DND-41 (cell line): ENCODE results near the gene PHACTR1.

Experiments used
- EZH2 ChIP-seq: IDR thresholded peaks from 3 replicates; pipeline ENCODE4 v1.6.1; 2012; ENCODE audit warnings: borderline replicate concordance, low read depth, mild to moderate bottlenecking, moderate library complexity, low read length, inconsistent platforms; ENCODE audit not compliant: severe bottlenecking
- TF ChIP-seq, protein P1 (sequence below): IDR thresholded peaks from 2 replicates; pipeline ENCODE4 v1.5.1; 2012; ENCODE audit warnings: borderline replicate concordance, low read length, moderate library complexity, mild to moderate bottlenecking; ENCODE audit not compliant: poor library complexity, severe bottlenecking; ENCODE audit errors: extremely low read depth

DNA sequence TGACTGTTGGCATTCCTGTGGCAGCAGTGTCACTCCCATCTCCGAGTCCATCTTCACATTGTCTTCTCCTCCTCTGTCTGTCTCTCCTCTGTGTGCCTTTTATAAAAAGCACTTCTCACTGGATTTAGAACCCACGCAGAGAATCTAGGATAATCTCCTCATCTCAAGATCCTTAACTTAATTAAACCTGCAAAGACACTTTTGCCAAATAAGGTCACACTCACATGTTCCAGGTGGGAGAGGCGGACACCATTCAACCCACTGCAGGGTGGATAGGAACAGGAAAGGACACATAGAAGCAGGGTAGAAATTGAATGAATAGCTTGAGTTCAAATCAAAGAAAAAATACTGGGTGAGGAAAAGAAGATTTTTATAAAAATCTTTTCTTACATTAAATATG is 292.5 kb downstream of the PHACTR1 start:
- TF ChIP-seq, protein P1, sequence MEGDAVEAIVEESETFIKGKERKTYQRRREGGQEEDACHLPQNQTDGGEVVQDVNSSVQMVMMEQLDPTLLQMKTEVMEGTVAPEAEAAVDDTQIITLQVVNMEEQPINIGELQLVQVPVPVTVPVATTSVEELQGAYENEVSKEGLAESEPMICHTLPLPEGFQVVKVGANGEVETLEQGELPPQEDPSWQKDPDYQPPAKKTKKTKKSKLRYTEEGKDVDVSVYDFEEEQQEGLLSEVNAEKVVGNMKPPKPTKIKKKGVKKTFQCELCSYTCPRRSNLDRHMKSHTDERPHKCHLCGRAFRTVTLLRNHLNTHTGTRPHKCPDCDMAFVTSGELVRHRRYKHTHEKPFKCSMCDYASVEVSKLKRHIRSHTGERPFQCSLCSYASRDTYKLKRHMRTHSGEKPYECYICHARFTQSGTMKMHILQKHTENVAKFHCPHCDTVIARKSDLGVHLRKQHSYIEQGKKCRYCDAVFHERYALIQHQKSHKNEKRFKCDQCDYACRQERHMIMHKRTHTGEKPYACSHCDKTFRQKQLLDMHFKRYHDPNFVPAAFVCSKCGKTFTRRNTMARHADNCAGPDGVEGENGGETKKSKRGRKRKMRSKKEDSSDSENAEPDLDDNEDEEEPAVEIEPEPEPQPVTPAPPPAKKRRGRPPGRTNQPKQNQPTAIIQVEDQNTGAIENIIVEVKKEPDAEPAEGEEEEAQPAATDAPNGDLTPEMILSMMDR: no peak
- no peak for TF ChIP-seq EZH2
